ENCODE measurements around the gene CGNL1.

GRCh38 chr15:57363661-57364060 is 12.6 kb upstream of the CGNL1 start:
- TF ChIP-seq CTCF (IDR thresholded peaks at IDR 0.05) = no peak
- no peak for TF ChIP-seq POLR2A (IDR thresholded peaks at IDR 0.05)
